Measurements from ENCODE around the gene ZBTB16.

The ZBTB16 gene

GRCh38 chr11:114087025-114087424 is 27.5 kb downstream of the ZBTB16 start:
- Histone ChIP-seq H3K27ac (peak overlapping the region; percentile 15 to 66), H3K4me3 (peak overlapping the region; percentile 55)
- DNase-seq (ENCODE audit: low spot score), result no peak
- TF ChIP-seq CTCF (IDR thresholded peaks at IDR 0.05), result no peak

GRCh38 chr11:114088216-114088615 is 28.7 kb downstream of the ZBTB16 start:
- no peak for DNase-seq (ENCODE audit: low spot score)
- no peak for TF ChIP-seq CTCF (IDR thresholded peaks at IDR 0.05)
- H3K27ac ChIP-seq, result peak overlapping the region; percentile 56 to 79
- H3K4me3 ChIP-seq, result peak overlapping the region; percentile 52

- Histone ChIP-seq H3K27ac (peak overlapping the region; percentile 56 to 79), H3K4me3 (peak overlapping the region; percentile 52)
- DNase-seq (ENCODE audit: low spot score), result no peak
- no peak for TF ChIP-seq CTCF (IDR thresholded peaks at IDR 0.05)
Observed at GRCh38 chr11:114088836-114089235, 29.3 kb downstream of the ZBTB16 start.

GRCh38 chr11:114089748-114090147 is 30.2 kb downstream of the ZBTB16 start:
- Histone ChIP-seq H3K4me3 (peak overlapping the region; percentile 52), H3K27ac (peak overlapping the region; percentile 56 to 79)
- TF ChIP-seq CTCF (IDR thresholded peaks at IDR 0.05), result no peak
- peak; percentile 61 for DNase-seq (ENCODE audit: low spot score)

GRCh38 chr11:114090225-114090910 is 30.9 kb downstream of the ZBTB16 start:
- DNase-seq (ENCODE audit: low spot score), result peak; percentile 64
- peak overlapping the region; percentile 56 to 79 for H3K27ac ChIP-seq
- no peak for TF ChIP-seq CTCF (IDR thresholded peaks at IDR 0.05)
- H3K4me3 ChIP-seq, result peak overlapping the region; percentile 62

GRCh38 chr11:114090976-114091375 is 31.5 kb downstream of the ZBTB16 start:
- Histone ChIP-seq H3K27ac (peak overlapping the region; percentile 56 to 79), H3K4me3 (peak overlapping the region; percentile 62)
- TF ChIP-seq CTCF (IDR thresholded peaks at IDR 0.05), result no peak

More at GRCh38 chr11:114090976-114091375, 31.5 kb downstream of the ZBTB16 start:
- DNase-seq (ENCODE audit: low spot score), result peak; percentile 29
